ENCODE measurements around the gene KIRREL3.

- no peak for TF ChIP-seq GATA2 (IDR thresholded peaks at IDR 0.05; ENCODE audit: low read depth, low read length)
- no peak for TF ChIP-seq GATA3 (IDR thresholded peaks at IDR 0.05; ENCODE audit: low read depth, low read length)
Measured at GRCh38 chr11:126607374-126607773, 393.2 kb downstream of the KIRREL3 start.
